Measurements from ENCODE around the gene LRRC59. TPM values are rescaled to one million over a fixed set of nuclear protein-coding genes. Genes with fewer than 3 reads are reported as not detected.

The LRRC59 gene
- total and polyA plus RNA-seq, 2 of the 8 experiments (the other 6 are each of a cell fraction or from before 2014, with no cell fraction given), result 48.3 to 117 TPM

DNA sequence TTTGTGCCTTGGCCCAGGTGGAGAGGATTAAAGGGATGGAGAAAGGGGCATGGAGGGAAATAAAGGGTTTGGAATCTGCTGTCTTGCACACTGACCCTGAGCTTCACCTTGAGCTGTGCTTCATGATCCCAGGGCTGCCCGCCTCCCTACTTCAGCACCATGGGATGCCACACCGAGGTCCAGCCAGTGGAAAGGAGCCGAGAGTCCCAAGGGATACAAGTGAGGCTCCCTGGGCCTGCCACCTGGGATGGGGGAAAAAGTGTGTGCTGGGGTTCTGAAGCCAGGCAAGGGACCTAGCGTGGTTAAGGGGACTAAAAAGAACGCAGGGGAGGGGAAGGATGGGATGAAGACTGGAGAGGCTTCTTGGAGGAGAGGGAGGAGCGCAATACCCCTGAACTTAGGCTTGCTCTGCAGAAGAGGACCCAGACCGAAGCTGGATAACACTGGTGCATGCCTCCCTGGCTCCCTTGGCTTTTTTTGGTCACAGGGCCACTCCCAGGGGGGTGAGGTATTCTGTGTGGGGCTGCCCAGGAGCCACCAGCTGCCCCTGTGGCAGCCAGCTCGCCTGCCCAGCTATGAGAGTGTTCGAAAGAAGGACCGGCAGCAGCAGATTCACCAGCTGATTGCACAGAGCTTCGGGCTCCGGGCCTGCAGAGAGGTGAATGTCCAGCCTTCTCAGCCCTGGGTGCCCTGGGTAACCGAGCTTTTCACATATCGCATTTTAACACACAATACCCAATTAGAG is 31.5 kb downstream of the LRRC59 start:
- no peak overlapping the region for H3K9ac ChIP-seq (replicated peaks in 1 of 4; ENCODE audit: extremely low read depth in 1 of 4, low read depth in 3 of 4, low read length in 3 of 4)
- H3K27ac ChIP-seq (ENCODE audit: low read depth, low read length), result no peak overlapping the region
- H2AFZ ChIP-seq (ENCODE audit: low read length), result no peak overlapping the region
- no peak overlapping the region for H2BK15ac ChIP-seq (ENCODE audit: low read length)
- no peaks in the 10 kb centered on the region for H3K27me3 ChIP-seq (replicated peaks in 1 of 4; ENCODE audit: control insufficient read depth in 3 of 4, extremely low read depth in 1 of 4, insufficient read depth in 3 of 4, low read length in 3 of 4)
- H4K8ac ChIP-seq (ENCODE audit: extremely low read depth, insufficient read depth, low read length), result no peak overlapping the region; the same call in 1 of the 2 replicates
- no peak overlapping the region for H3K18ac ChIP-seq (ENCODE audit: extremely low read depth, low read length)
- FAIRE-seq (no peak), DNase-seq (ENCODE audit: low read depth in 1 of 2, low spot score in 2 of 2) (no peak)
- no peak overlapping the region for H3K23ac ChIP-seq (ENCODE audit: insufficient read length)
- no peaks in the 10 kb centered on the region for H3K9me3 ChIP-seq (ENCODE audit: insufficient read depth in 2 of 2, low read depth in 1 of 2, low read length in 1 of 2)
- no peak overlapping the region for H3K4ac ChIP-seq (replicated peaks; ENCODE audit: insufficient read length, low read depth, low read length)
- no peak overlapping the region for H3K4me3 ChIP-seq (ENCODE audit: extremely low read depth in 1 of 4, insufficient read depth in 2 of 4, low read depth in 3 of 4, low read length in 4 of 4)
- H4K5ac ChIP-seq (ENCODE audit: insufficient read length, low read depth, low read length), result no peak overlapping the region
- no peaks in the 10 kb centered on the region; a peak in 1 of 4 replicates for H3K79me2 ChIP-seq (ENCODE audit: control insufficient read depth in 1 of 2, insufficient read depth in 2 of 2, low read length in 2 of 2)
- no peaks in the 10 kb centered on the region for H3K79me1 ChIP-seq (ENCODE audit: low read depth, low read length)
- 91% methylated on average over 13 of the region's 14 CpGs; no CpG with 5 or more reads in 1 of the 2 experiments for WGBS, 2 experiments (ENCODE audit: extremely low coverage in 1 of 2, insufficient coverage in 1 of 2, insufficient read length in 1 of 2, insufficient replicate concordance in 2 of 2, low coverage in 1 of 2, low lambda C conversion rate in 2 of 2, missing lambda C conversion rate in 1 of 2)
- H3K14ac ChIP-seq (ENCODE audit: insufficient read length), result no peak overlapping the region
- POLR2A ChIA-PET (ENCODE audit: partially characterized antibody), result interaction anchor here (0.6 to 20.2 kb wide), 6 partner anchors 16 to 114 kb away, joined by 3 to 313 read pairs (median 3); partner anchors contain the start of genes EME1, LRRC59, MRPL27 and XYLT2
- H2BK120ac ChIP-seq (replicated peaks; ENCODE audit: low read depth, low read length), result no peak overlapping the region
- CTCF ChIA-PET (ENCODE audit: partially characterized antibody), result interaction anchor here (0.7 to 6.1 kb wide), 8 partner anchors 13 to 204 kb away, joined by 3 to 58 read pairs (median 6); partner anchors contain the start of gene LRRC59
- H2AK5ac ChIP-seq (ENCODE audit: low read depth, low read length), result no peak overlapping the region
- no peak overlapping the region; the same call in 1 of the 2 replicates for H2BK5ac ChIP-seq (ENCODE audit: low read depth, low read length)
- H3K36me3 ChIP-seq (ENCODE audit: control insufficient read depth in 2 of 4, insufficient read depth in 4 of 4, low read length in 3 of 4), result peaks cover 17 to 41% (median 25%) of the 10 kb centered on the region in 4 experiments; a peak in 7 of 8 replicates
- no peak overlapping the region for H2BK20ac ChIP-seq (ENCODE audit: low read length)
- peaks cover 0 to 27% (median 11%) of the 10 kb centered on the region in 4 experiments; a peak in 6 of 7 replicates for H3K4me1 ChIP-seq (replicated peaks in 1 of 4; ENCODE audit: control insufficient read depth in 3 of 4, insufficient read depth in 4 of 4, low read length in 3 of 4)
- peaks cover 8 to 22% of the 10 kb centered on the region in 2 experiments for H4K20me1 ChIP-seq (replicated peaks in 1 of 2; ENCODE audit: control insufficient read depth in 1 of 2, insufficient read depth in 2 of 2, low read length in 2 of 2)
- no peaks in the 10 kb centered on the region for H3K23me2 ChIP-seq (ENCODE audit: low read depth, low read length)
- no peak overlapping the region for H2BK12ac ChIP-seq (ENCODE audit: low read depth, low read length)
- H3K4me2 ChIP-seq (ENCODE audit: insufficient read depth in 1 of 2, low read depth in 2 of 2, low read length in 2 of 2), result no peak overlapping the region
- no peak overlapping the region for H4K91ac ChIP-seq (replicated peaks; ENCODE audit: insufficient read length, low read length)
- no peak overlapping the region for H3K56ac ChIP-seq (replicated peaks; ENCODE audit: insufficient read length, low read depth, low read length)
- TF ChIP-seq E2F6 (IDR thresholded peaks at IDR 0.05) (no peak), TBP (IDR thresholded peaks at IDR 0.05; ENCODE audit: low read depth, low read length) (no peak), EGR1 (IDR thresholded peaks at IDR 0.05; ENCODE audit: borderline replicate concordance, low read depth, low read length) (no peak), SRF (IDR thresholded peaks at IDR 0.05; ENCODE audit: low read depth, low read length) (no peak), BACH1 (IDR thresholded peaks at IDR 0.05; ENCODE audit: low read length) (no peak), SP2 (IDR thresholded peaks at IDR 0.05; ENCODE audit: low read length) (no peak), SIX5 (IDR thresholded peaks at IDR 0.05; ENCODE audit: low read depth, low read length) (no peak), SUZ12 (IDR thresholded peaks at IDR 0.05; ENCODE audit: low read length) (no peak), POU5F1 (IDR thresholded peaks at IDR 0.05; ENCODE audit: low read depth, low read length) (no peak), MAFK (IDR thresholded peaks at IDR 0.05; ENCODE audit: low read depth, low read length) (no peak), TEAD4 (IDR thresholded peaks at IDR 0.05; ENCODE audit: low read depth, low read length) (no peak), BRCA1 (IDR thresholded peaks at IDR 0.05; ENCODE audit: low read depth, low read length) (no peak), CBX8 (IDR thresholded peaks at IDR 0.05; ENCODE audit: borderline replicate concordance, low read depth, low read length) (no peak)
